ENCODE data around the gene EFCAB7.
A peak's percentile ranks its signal among the peaks of the same experiment; 100 is the strongest.

The EFCAB7 gene

GRCh38 chr1:63612564-63612963 lies 89.2 kb downstream of the EFCAB7 start:
- DNase-seq: no peak

- no peak for DNase-seq
Observed at GRCh38 chr1:63612971-63613370, 89.6 kb downstream of the EFCAB7 start.

- peak; percentile 29 for DNase-seq
Observed at GRCh38 chr1:63615768-63616420, 92.6 kb downstream of the EFCAB7 start.

DNA sequence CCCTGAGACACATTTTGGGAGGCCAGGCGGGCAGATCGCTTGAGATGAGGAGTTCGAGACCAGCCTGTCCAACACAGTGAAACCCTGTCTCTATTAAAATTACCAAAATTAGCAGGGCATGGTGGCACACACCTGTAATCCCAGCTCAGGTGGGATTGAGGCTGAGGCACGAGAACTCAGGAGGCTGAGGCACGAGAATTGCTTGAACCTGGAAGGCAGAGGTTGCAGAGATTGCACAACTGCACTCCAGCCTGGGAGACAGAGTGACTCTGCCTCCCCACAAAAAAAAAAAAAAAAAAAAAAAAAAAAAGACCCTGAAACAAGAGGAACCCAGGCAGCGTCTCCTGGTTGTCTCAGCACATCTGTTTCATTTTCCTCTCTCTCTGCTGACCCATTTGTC lies 94.1 kb downstream of the EFCAB7 start:
- DNase-seq: no peak

DNA sequence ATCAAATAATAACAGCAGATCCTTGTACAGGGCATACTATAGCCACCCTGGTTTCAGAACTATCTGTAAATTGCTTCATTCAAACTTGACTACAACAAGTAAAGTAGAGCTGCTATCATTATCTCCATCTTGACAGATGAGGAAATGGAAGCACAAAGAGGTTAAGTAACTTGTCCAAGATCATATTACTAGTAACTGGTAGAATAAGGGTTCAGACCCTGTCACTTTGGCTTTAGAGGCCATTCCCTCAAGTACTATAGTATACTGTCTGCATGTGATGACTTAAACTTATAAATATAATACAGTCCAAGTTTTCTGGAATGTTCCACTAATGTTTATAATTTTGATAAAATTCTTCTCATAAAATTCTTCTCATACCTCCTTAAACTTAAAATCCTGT lies 94.7 kb downstream of the EFCAB7 start:
- no peak for DNase-seq

GRCh38 chr1:63619558-63619957 lies 96.2 kb downstream of the EFCAB7 start:
- DNase-seq: no peak

DNA sequence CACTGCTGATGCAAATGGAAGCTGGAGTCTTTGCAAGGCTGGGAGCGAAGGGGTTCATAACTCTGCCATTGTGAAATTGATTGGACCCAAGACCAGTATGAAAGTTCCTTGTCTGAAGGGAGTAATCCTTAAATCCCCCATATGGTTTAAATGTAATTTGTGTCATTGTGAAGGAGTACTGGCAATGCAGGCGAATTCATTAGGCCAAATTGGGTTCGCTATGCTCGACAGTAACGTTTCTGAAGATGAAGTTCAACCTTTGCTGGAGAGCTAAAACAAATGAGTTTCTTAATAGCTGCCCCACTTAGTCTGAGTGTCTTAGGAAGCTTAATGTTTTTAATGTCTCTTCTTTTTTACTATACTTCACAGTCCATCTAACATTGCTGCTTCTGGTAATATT lies 97.3 kb downstream of the EFCAB7 start:
- no peak for DNase-seq

- no peak for DNase-seq
Observed at GRCh38 chr1:63621075-63621474, 97.8 kb downstream of the EFCAB7 start.

- no peak for DNase-seq
Observed at GRCh38 chr1:63621698-63622097, 98.4 kb downstream of the EFCAB7 start.

All from activated naive CD4-positive, alpha-beta T cell treated with anti-CD3 and anti-CD28 coated beads, Interleukin-2, amount 50 U/mL, for 16 hours (primary cell).